NCI-H187 (cell line): ENCODE results near the gene ASTN1.

Source experiments
- DNase-seq, 2 experiments: peaks; one replicate each; lab custom pipeline; 2025; lab: John Stamatoyannopoulos, UW

The ASTN1 gene

DNA sequence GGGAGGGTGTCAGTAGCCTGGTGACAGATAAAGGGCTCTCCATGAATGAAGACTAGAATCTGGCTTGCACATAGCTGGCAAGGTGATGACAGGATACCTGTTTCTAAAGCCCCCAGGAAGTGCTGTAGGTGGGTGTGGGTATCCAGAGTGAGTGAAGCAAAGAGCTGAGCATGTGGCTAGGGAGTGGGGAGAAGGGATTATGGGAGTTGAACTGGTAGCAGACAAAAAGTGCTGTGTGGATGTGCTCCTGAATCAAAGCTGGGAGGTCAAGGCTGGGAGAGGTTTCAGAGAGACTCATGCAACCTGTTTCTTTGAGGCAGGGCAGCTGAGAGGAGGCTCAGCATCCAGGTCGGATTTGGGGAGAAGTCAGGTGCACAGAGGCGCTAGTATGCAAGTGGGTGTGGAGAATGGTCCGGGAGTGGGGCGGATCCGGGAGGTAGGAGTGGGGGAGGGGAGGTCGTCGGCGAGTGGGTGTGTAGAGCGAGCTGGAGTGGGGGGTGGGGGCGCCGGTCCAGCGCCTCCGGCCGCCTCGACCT lies 600 bp downstream of the ASTN1 start:
- DNase-seq = no peak

GRCh38 chr1:177162243-177162642 lies 2.3 kb downstream of the ASTN1 start:
- DNase-seq = no peak

DNA sequence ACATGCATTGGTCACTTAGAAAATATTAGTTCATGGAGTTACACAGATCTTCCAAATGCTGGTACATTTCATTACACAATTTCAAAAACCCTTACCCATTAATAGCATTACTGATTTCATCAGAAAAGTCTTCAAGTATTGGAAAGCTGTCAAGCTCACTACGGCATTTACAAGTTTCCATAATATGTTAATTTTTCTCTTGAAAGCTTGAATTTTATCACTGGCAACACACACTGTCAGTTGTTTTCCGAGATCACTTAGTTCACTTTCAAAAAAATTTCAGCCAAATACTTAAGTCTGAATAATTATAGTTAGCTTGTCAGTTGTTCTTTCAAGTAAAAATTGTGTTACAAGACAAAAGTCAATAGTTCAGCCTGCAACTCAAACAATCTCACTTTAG lies 18.0 kb downstream of the ASTN1 start:
- DNase-seq = no peak

DNA sequence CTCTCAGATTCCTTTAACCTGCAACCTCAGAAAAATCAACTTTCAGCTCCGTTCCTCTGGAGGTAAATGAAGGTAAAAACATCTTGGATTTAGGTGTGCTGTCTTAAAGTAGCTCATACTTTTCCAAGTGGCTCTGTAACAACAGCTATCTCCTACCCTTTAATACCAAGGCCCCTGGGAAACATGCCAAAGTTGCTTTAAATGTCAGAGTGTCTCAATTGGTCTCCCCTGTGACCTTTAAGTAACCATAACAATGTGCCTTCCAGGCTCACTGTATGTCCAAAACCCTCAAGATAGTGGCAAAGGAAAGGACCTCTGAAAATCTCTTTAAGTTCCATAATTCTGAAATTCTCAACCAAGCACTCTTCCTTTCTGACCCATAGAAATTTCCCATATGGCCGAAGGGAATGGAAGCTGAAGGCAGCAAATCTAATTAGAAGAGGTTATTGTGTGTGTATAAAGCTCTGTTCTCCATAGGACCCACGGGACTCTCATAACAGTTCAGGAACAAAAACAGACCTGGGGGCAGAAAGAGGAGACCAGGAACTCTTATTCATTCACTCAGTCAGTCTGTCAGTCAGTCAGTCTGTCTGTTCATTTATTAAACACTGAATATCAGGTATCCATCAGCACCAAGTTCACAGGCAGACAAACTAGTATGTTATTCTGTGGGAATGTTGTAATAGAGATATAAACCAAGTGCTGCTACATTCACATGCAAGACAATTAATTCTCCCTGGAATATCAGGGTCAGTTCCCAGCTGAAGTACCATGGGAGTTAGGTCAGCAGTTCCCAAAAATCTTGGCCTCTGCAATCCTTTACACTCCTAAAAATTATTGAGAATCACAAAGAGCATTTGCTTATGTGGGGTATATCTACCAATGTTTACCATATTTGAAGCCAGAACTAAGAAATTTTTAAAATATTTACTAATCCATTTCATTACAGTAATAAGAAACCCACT lies 19.1 kb downstream of the ASTN1 start:
- no peak for DNase-seq

DNA sequence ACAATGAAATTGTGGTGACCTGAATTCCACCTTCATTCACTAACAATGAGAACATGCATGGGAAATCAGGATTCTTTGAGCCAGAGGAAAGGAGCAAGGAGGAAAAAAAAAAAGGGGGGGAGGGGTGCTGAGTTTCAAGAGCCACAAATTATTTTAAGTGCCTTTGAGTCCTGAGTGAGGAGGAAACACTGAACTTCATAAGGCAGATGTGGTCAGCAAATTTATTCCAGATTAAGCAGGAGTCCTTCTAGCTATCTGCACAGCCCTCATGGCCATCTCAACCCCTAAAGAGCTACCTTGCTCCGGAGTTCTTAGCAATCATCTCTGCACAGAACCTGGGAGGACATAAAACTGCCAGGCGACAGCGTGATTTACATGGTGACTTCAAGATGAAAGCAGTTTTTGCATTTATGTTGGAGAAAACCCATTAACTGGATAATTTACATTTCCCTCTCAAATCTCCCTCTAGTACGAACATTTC lies 21.7 kb downstream of the ASTN1 start:
- no peak for DNase-seq

DNA sequence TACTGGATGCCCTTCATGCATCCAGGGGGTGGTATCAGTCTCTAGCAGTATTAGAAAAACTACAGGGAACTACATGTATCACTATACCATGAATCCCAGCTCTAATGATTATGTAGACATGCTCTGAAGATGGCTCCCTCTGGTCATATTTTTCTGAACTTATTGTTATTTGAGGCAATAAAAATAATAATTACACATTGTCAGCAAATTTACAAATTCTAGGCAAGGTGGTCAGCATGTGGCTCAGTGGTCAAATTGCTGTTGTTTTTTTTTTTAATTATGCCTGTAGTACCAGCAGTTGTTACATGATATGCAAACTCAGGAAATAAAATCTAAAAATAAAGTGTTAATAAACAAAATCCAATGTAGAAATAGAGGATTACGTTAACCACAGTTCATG lies 22.5 kb downstream of the ASTN1 start:
- DNase-seq = no peak

DNA sequence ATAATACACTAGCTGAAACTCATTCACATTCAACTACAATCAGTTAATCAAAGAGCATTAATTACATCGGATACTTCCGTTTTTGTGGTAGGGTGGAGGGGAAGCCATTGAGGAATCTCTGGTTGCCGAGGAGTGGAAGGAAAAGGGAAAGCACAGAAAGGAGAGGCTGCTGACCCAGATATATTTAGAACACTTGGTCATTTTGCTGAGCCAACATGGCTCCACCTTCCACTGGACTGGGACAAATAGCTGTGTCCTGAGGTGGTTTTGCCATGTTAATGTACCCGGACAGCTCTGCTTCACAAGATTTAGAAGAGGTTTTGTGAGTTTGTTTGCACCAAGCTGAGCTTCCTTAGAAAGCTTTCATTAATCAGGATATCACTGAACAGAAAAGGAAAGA lies 26.2 kb downstream of the ASTN1 start:
- no peak for DNase-seq

- no peak for DNase-seq
These were observed 26.7 kb downstream of the ASTN1 start for GRCh38 chr1:177137814-177138213.

- DNase-seq = no peak
These were observed 29.3 kb downstream of the ASTN1 start for GRCh38 chr1:177135250-177135649.

DNA sequence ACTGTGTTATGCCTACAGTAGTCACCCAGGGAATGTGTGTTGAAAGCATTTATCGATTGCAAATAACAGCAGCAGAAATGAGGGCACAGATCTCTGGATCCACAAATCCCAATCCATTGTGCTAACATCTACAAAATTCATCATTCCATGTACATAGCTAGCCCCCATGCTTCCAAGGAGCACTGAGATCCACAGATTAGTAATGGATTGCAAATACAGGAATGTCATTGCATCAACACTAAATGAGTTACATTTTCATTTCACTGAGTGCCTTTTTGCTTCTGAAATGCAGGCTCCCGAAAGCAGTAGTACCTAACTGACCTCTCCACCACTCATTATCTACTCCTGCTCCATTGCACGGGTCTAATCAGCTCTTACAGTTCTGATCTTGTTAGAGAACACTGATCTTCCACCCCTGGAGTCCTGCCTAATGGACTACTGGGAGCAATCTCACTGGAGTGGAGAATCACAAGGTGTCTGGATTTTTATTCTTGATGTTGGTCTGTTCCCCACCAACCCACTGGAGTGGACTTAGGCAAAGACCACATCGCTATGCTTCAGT lies 30.5 kb downstream of the ASTN1 start:
- DNase-seq = no peak

DNA sequence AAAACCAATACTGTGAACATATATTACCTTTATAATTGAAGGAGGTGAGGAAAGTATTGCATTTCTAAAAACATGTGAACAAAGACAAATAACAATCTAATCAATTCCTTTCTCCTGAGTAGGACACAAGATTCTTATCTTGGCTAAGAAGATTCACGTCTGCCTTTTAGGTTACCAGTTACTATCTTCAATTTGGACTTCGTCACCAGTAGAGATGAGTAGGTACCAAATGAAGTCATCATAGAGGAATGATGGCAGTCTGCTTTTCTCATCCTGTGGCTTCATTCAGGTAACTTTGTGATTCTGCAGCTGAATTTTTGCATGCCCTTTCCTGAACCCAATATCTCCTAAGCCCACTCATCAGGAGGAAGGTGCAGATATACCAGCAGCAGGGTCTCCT lies 32.4 kb downstream of the ASTN1 start:
- no peak for DNase-seq

- DNase-seq = no peak
These were observed 32.8 kb downstream of the ASTN1 start for GRCh38 chr1:177131723-177132122.

DNA sequence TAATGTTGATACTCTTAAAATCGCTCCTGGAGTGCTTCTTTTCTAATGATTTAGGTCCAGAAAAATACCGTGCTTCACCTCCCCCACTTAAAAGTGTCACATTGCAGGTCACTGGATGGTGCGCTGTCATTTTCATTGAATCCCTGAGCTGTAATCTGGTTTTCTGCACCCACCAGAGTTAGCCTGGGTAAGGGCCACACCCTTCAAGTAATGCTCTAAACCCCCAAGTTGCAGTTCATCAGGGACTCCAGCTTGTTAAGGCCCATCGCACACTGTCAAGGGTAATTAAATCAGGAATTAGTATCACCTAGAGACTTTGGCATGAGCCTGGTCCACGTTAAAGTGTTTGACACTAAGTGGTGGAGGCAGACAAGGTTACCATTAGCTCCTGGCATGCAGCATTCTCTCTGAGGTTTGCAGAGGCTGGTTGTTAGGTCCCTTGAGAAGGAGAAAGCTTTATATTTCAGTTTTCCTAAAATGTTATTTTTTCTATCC lies 34.0 kb downstream of the ASTN1 start:
- DNase-seq = no peak

- DNase-seq = no peak
These were observed 35.7 kb downstream of the ASTN1 start for GRCh38 chr1:177128665-177129281.

DNA sequence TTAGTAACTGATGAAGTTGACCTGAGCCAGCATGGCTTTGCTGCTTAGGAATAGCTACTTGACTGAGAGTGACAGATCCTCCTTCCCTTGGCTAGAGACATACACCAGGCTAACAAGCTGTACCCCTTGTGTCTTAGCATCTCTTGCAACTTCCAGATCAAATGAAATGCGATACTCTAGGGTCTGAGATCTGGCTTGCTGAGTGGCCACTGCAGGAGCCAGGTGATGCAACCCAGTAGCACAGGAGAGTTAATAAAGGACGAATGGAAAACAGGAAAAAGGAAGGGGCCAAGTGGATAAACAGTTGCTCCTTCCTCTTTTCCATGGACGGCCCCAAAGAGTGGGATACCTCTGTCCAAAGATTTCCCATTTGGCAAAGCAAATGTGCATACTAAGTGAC lies 38.2 kb downstream of the ASTN1 start:
- DNase-seq = no peak

- no peak for DNase-seq
These were observed 39.8 kb downstream of the ASTN1 start for GRCh38 chr1:177124577-177125278.

DNA sequence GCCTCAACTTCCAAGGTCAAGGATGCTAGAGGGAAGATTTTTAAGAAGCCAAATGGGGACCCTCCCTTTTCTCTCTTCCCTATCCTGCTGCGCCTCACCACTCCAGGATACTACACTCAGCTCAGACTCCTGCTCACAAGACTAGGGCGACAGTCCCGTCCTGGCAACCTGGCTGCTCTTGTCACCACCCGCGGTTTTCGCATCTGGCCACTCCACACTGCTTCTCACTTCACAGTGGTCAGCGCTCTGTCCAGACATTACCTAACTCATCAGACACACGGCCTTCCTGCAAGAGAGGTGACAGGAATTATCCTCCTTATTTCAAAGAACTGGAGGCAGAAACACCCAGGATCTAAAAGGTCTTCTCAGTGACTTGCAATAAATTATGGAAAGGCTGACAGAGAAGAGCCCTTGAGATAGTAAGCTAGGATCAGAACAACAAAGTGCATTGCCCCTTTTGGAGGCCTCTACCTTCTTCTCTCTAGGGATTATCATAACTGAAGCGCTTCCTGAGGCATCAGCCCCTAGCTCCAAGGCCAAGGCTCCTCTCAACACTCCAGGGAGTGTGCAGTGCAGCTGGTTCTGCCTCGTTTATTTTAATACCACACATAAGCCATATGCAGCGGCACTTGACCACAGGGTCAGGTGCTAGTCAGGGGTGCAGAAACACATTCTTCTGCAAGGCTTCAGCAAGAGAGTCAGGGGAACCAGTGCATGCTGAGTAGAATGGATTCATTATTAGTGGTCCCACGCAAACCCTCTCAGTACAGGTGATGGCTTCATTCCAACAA lies 41.9 kb downstream of the ASTN1 start:
- DNase-seq = peak; percentile 93 to 95

DNA sequence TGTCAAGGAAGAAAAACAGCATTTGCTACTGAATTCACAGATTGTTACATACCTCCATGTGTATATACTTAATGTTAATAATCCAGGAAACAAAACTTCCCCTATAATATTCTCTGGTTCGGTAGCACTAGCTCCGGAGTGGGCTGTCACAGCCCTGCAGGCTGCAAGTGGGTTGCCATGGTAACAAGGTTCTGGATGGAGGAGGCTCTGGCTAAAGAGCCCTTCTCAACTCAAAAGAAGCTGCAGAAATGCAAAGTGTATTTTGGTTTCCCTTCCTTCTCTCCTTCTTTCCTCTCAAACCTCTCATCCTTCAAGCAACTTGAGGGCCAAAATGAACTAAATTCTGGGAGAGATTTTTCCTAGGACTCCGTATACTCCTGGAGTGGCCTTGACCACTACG lies 45.2 kb downstream of the ASTN1 start:
- no peak for DNase-seq

DNA sequence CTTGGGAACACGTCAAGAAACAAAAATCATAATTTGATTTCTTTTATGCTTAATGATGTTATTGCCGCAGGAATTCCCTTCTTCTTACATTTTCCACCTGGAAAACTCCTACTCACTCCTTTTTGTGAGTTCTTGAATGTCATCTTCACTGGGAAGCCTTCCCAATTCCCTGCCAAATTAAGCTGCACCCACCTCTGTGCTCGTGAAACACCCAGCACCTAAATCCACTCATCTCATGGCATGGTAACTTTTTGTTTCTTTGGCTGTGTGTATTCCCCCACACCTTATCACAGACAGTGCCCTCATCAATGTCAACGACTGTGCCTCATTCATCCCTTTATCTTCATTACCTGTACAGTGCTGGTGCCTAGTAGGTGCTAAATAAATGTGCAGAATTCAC lies 45.6 kb downstream of the ASTN1 start:
- DNase-seq = no peak

GRCh38 chr1:177116941-177117340 lies 47.6 kb downstream of the ASTN1 start:
- DNase-seq = no peak
